Neural crest cell (in vitro differentiated cells): Measurements from ENCODE around the gene C19orf44. TPM values are rescaled to one million over a fixed set of nuclear protein-coding genes. Genes with fewer than 3 reads are reported as not detected.

Source experiments
- DNase-seq: peaks from one replicate; pipeline ENCODE4 v3.0.0; 2021; ENCODE audit warnings: low read depth, mixed read lengths, low spot score
- H3K27ac Mint-ChIP-seq: one replicate; pipeline ENCODE4 v1.8.0; 2021; ENCODE audit warnings: mild to moderate bottlenecking, mixed read lengths; ENCODE audit not compliant: unreplicated experiment
- H3K27me3 Mint-ChIP-seq: 2 replicates; pipeline ENCODE4 v1.8.0; 2021; ENCODE audit warnings: low read depth, mild to moderate bottlenecking, mixed read lengths
- H3K36me3 Mint-ChIP-seq: 2 replicates; pipeline ENCODE4 v1.8.0; 2021; ENCODE audit warnings: low read depth, mild to moderate bottlenecking, mixed read lengths
- H3K4me1 Mint-ChIP-seq: 2 replicates; pipeline ENCODE4 v1.8.0; 2021; ENCODE audit warnings: mixed read lengths
- H3K4me3 Mint-ChIP-seq: one replicate; pipeline ENCODE4 v1.8.0; 2021; ENCODE audit warnings: mild to moderate bottlenecking, mixed read lengths
- H3K9me3 Mint-ChIP-seq: 2 replicates; pipeline ENCODE4 v1.8.0; 2021; ENCODE audit warnings: mixed read lengths
- total RNA-seq: library from RNA; stranded (reverse); gene quantifications from 2 replicates; pipeline ENCODE4 v1.2.1, GENCODE V29; 2021
- TF ChIP-seq, protein P1 (sequence below): fragments of 200-600 bp; sonication (generic); conservative IDR thresholded peaks from 2 replicates; pipeline ENCODE4 v1.5.0; 2021; ENCODE audit warnings: antibody characterized with exemption, mild to moderate bottlenecking

The C19orf44 gene
- total RNA-seq, 1 donor from 2014 or later = 9.6 TPM

DNA sequence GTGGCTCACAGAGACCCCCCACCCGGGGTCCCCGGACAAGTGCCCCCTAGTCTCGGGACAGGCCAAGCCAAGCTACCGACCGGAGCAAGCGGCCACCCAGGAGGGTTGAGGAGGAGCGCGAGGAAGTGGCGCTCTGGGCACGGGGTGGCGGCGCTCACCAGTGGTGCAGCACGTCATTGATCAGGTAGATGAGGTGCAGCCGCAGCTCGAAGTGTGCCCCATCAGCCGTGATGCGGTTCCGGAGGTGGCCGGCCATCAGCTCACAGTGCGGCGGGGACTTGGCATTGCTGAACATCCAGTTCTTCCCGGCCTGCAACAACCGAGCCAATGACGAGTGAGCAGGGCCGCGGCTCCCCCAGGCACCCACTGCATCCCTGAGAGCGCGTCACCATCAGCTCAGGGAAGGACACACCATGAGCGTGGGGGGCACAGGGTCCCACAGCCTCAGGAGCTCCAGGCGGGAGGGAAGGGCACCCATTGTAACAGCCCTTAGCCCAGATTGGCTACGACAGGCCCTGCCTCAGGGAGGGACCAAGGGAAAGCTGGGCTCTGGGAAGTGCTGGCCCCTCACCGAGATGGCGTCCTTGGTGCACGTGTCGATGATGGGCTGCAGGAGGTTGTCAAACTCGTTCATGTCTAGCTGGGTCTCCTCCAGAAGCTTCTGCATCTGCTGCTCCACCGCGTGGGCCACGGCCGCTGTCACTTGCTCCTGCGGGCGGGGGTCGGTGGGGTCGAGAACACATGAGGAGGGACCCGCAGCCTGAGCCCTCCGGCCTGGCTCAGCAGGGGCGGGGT is 36.4 kb downstream of the C19orf44 start:
- TF ChIP-seq, protein P1, sequence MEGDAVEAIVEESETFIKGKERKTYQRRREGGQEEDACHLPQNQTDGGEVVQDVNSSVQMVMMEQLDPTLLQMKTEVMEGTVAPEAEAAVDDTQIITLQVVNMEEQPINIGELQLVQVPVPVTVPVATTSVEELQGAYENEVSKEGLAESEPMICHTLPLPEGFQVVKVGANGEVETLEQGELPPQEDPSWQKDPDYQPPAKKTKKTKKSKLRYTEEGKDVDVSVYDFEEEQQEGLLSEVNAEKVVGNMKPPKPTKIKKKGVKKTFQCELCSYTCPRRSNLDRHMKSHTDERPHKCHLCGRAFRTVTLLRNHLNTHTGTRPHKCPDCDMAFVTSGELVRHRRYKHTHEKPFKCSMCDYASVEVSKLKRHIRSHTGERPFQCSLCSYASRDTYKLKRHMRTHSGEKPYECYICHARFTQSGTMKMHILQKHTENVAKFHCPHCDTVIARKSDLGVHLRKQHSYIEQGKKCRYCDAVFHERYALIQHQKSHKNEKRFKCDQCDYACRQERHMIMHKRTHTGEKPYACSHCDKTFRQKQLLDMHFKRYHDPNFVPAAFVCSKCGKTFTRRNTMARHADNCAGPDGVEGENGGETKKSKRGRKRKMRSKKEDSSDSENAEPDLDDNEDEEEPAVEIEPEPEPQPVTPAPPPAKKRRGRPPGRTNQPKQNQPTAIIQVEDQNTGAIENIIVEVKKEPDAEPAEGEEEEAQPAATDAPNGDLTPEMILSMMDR = no peak
- H3K36me3 Mint-ChIP-seq = peaks cover 9% of the 10 kb centered on the region

DNA sequence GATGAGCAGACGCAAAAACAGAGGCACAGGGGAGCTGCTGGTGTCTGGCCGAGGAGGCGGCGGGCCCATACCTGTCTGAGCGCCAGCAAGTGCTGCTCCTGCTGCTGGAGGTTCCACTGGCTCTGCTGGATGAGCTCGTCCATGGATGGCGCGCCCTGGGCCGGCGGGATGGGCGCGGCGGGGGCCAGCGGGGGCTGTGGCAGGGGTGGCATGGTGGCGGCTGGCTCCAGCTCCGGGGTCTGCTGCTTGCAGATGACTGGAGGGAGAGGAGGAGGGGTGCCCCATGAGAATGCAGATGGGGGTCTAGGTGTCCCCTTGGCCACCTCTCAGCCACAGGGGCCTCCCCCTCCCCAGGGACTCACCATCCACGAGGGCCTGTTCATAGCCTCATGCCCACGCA is 39.2 kb downstream of the C19orf44 start:
- no peak overlapping the region for H3K27ac Mint-ChIP-seq
- no peaks in the 10 kb centered on the region for H3K9me3 Mint-ChIP-seq
- TF ChIP-seq, protein P1 = no peak
- no peaks in the 10 kb centered on the region for H3K27me3 Mint-ChIP-seq
- peaks cover 19% of the 10 kb centered on the region for H3K36me3 Mint-ChIP-seq
- H3K4me3 Mint-ChIP-seq = peak overlapping the region; percentile 27
- peaks cover 6% of the 10 kb centered on the region for H3K4me1 Mint-ChIP-seq
- no peak for DNase-seq

More for the DNA sequence above, 36.4 kb downstream of the C19orf44 start:
- no peaks in the 10 kb centered on the region for H3K9me3 Mint-ChIP-seq
- H3K27ac Mint-ChIP-seq = no peak overlapping the region
- no peak overlapping the region for H3K4me3 Mint-ChIP-seq
- DNase-seq = no peak
- no peaks in the 10 kb centered on the region for H3K4me1 Mint-ChIP-seq
- no peaks in the 10 kb centered on the region for H3K27me3 Mint-ChIP-seq

DNA sequence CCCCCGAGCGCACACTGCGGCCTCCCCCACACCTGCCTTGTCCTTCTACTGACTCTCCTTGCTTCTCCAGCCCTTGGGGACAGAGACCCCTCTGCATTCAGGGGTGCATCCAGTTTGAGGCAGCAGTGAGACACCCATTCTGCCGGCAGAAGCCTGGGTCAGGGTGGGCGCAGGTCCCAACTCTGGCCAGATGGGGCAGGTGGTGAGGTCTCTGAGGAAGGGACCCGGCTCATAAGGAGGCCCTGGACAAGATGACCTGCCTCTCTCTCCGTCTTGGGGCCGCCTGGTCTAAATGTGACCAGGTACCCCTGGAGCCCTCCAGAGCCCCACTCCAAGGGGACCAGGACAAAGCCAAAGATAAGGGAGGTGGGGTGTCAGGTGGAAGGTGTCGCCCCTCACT is 39.9 kb downstream of the C19orf44 start:
- TF ChIP-seq, protein P1 = no peak
- peaks cover 19% of the 10 kb centered on the region for H3K36me3 Mint-ChIP-seq
- no peak overlapping the region for H3K27ac Mint-ChIP-seq
- H3K9me3 Mint-ChIP-seq = no peaks in the 10 kb centered on the region
- peak overlapping the region; percentile 27 for H3K4me3 Mint-ChIP-seq
- H3K4me1 Mint-ChIP-seq = peaks cover 9% of the 10 kb centered on the region
- H3K27me3 Mint-ChIP-seq = no peaks in the 10 kb centered on the region
- DNase-seq = no peak

DNA sequence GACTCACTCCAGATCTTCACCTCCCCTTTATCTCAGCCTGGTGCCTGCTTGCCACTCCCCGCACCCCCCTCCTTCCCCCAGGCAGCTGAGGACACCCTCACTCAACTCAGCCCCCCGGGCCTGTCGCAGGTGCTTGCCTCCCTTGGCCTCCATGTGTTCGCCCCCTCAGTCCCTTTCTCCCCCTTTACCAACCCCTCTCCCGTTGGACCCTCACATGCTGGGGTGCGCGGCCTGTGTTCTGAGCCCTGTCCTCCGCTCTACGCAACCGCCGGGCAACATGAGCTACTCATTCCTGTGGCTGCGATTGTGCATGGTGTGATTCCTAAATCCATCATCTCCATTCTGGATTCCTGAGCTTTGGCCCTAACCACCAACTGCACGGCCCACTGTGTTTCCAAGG is 40.9 kb downstream of the C19orf44 start:
- no peak overlapping the region for H3K27ac Mint-ChIP-seq

DNA sequence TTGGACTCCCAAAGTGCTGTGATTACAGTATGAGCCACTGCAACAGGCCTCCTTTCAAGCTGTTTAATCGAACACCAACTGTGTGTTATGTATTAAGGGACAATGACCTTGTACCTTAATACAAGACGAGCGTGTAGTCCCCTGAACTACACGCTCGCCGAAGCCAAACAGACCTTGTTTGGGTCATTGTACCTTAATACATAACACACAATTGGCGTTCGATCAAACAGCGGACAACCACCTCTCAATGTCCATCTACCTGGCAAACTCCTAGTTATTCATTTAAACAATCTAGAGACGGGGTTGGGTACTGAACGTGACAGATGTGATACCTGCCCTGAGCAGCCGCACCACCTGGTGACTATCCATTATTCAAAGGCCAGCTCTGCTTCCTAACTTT is 44.8 kb downstream of the C19orf44 start:
- no peaks in the 10 kb centered on the region for H3K9me3 Mint-ChIP-seq
- H3K4me3 Mint-ChIP-seq = peak overlapping the region; percentile 93
- no peak for DNase-seq
- H3K36me3 Mint-ChIP-seq = peaks cover 19% of the 10 kb centered on the region
- no peaks in the 10 kb centered on the region for H3K27me3 Mint-ChIP-seq
- TF ChIP-seq, protein P1 = no peak
- peaks cover 31% of the 10 kb centered on the region for H3K4me1 Mint-ChIP-seq
- H3K27ac Mint-ChIP-seq = peak overlapping the region; percentile 85

More for the DNA sequence above, 40.9 kb downstream of the C19orf44 start:
- TF ChIP-seq, protein P1 = no peak
- H3K9me3 Mint-ChIP-seq = no peaks in the 10 kb centered on the region
- H3K27me3 Mint-ChIP-seq = no peaks in the 10 kb centered on the region
- H3K4me1 Mint-ChIP-seq = peaks cover 15% of the 10 kb centered on the region
- peaks cover 19% of the 10 kb centered on the region for H3K36me3 Mint-ChIP-seq
- no peak for DNase-seq
- H3K4me3 Mint-ChIP-seq = peak overlapping the region; percentile 36
